IMR-90 (cell line): ENCODE data around the gene APC.

Experiments
- MAFK ChIP-seq: IDR thresholded peaks from 2 replicates; pipeline ENCODE4 v1.6.1; 2012; ENCODE audit warnings: low read depth, low read length, improper control_type of control experiment
- MXI1 ChIP-seq: IDR thresholded peaks from 2 replicates; pipeline ENCODE4 v1.6.1; 2012; ENCODE audit warnings: low read depth, mild to moderate bottlenecking, low read length, moderate library complexity, borderline replicate concordance
- POLR2A ChIP-seq: IDR thresholded peaks from 2 replicates; pipeline ENCODE4 v1.6.1; 2012; ENCODE audit warnings: mild to moderate bottlenecking, low read depth, low read length
- TF ChIP-seq, protein P1 (sequence below): conservative IDR thresholded peaks from 2 replicates; pipeline ENCODE4 v1.5.1; 2012; ENCODE audit warnings: mild to moderate bottlenecking, low read depth, low read length, improper control_type of control experiment

DNA sequence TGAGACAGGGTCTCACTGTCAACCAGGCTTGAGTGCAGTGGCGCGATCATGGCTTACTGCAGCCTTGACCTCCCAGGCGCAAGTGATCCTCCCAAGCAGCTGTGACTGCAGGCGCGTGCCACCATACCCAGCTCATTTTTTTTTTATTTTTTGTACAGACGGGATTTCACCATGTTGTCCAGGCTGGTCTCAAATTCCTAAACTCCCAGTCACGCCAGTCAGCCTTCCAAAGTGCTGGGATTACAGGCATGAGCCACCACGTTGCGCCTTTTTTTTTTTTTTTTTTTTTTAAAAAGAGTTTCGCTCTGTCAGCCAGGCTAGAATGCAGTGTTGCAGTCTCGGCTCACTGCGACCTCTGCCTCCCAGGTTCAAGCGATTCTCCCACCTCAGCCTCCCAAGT lies 96.3 kb downstream of the APC start:
- TF ChIP-seq, protein P1, sequence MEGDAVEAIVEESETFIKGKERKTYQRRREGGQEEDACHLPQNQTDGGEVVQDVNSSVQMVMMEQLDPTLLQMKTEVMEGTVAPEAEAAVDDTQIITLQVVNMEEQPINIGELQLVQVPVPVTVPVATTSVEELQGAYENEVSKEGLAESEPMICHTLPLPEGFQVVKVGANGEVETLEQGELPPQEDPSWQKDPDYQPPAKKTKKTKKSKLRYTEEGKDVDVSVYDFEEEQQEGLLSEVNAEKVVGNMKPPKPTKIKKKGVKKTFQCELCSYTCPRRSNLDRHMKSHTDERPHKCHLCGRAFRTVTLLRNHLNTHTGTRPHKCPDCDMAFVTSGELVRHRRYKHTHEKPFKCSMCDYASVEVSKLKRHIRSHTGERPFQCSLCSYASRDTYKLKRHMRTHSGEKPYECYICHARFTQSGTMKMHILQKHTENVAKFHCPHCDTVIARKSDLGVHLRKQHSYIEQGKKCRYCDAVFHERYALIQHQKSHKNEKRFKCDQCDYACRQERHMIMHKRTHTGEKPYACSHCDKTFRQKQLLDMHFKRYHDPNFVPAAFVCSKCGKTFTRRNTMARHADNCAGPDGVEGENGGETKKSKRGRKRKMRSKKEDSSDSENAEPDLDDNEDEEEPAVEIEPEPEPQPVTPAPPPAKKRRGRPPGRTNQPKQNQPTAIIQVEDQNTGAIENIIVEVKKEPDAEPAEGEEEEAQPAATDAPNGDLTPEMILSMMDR, result no peak
- TF ChIP-seq MAFK (no peak), POLR2A (no peak), MXI1 (no peak)
